Stimulated activated CD8-positive, alpha-beta memory T cell treated with anti-CD3 and anti-CD28 coated beads, Interleukin-15, amount 100 ng/mL, for 24 hours (primary cell): ENCODE data around the gene PRDM2.

ENCODE experiments used
- DNase-seq: peaks from one replicate; pipeline ENCODE4 v3.0.0-alpha.2; 2020; ENCODE audit warnings: low read depth

PRDM2 gene

DNA sequence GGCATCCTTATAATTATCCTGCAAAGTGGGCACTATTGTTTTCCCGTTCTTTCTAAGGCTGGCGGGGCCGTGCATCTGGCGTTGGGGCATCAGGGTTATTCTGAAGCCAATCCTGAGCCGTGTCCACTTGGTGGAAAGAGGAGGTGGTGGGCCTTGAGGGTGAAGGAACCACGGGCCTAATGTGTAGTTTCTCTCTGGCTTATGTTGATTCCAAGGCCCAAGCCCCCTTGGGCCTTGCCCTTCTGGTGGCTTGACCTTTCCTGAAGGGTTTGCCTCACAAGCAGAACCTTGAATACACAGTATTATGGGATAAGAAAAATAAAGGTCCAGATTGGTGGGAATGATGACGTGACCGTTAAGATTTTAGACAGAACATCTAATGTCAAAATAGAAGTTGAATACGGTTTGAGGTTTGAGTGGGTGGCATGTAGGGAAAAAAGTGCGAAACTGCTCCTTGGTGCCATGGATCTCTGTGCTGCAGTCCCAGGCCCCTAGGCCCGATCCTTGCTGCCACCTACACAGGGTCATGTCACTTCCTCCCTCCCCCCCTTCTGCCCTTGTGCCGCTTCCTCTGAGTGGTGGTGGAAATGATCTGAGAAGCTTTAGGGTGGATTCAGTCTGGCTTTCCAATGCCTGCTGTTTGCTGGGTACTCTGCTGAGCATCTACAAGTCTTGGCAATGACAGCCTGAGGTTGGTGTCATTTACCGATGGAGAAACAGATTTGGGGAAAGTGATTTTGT, 90.5 kb downstream of the PRDM2 start:
- DNase-seq: no peak

DNA sequence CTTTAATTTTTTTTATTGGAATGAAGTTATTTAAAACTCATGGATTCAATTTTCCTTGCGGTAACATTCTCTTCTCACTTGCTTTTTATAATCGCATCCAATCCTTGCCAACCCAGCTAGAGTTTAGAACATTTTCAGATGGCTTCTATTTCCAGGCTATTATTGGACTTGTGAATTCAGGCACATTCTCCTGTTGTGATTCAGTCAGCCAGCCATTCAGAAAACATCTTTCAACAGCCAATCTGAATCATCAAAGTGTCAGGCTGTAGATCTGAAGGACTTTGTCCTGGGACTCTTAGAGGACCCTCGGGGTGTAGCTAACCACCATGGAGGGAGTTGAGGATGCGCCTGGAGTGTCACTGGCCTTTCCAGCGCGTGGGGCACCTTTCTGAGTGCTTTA, 92.4 kb downstream of the PRDM2 start:
- DNase-seq: no peak

DNA sequence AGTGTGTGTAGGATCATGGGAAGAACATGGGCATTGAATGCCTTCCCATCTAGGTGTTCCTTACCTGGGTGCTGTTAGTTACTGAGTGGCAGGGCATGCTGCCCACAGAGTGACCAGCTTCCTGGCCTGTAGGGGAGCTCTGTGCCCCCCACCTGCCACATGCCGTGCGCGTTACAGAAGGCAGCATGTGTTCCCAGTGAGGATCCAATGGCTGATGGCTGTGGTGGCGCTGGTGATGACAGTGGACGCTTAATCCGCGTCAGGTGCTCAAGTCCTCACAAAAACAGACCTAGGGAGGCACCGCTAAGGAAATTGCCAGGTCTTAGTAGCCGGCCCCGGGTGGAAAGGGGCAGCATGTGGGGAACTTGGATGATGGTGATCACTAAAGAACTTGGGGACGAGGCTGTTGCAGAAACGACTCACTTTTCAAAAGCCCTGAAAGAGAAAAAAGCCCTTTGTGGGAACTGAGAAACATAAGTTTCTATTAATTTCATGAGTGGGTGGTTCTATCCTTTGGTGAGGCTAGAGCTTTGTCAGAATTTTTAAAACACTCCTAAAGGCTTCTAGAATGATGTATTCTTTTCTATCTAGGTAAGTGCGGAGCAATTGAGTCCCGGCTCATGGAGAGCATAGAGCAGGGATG, 93.2 kb downstream of the PRDM2 start:
- no peak for DNase-seq

DNA sequence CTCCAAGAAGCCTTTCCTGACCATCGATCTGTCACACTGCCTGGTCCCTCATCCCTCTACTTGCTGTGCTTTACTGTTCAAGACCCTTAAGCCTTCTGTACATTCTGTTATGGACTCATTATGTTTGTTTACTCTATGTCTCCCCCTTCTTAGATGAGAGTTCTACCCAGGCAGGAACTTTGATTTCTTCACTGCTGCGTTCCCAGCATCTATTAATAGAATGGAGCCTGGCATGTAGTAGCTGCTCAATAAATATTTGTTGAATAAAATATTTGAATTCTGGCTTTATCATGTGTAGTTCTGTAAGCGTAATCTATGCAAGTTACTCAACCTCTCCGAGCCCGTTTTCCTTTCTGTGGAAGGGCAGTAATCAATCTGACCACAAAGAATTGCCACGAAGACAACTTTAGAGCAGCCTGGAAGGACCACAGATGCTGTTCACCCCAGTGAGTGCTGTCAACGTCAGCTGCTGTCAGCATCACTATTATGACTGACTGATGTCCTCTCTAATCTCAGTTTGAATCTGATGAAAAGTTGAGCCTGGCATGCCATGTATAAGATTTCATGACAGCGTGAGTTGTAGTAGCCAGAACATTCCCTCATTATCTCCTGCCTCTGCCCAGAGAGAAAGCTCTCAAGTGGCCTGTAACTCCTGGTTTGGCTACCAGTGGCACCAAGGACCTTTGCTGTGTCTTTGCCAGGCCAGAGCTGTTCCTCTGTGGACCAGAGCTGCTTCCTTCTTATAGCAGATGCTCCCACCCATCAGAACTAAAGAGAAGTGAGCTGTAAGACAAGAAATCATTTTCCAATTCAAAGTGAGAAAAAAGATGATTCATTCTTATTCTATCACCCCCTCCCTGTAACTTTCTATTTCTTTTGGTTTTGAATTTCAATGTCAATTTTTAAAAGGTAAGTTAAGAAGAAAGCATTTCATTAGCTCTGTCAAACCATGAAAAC, 94.5 kb downstream of the PRDM2 start:
- no peak for DNase-seq

DNA sequence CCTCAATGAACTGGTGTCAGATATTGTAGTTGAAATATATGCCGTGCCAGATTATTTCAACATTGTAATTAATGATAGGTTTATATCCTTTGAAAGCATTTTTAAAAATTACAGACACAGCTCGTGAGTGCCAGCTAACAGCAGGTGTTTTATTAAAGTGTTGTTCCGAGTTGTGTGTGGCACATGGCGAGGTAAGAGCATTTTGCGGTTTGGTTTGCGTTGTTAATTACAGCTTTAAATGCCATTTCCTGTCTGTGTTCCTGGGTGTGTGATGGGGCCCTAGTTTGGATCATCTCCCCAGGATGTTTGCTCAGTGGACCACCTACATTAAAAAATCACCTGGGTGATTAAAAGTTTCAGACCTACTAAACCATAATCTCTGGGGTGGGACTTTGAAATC, 97.4 kb downstream of the PRDM2 start:
- DNase-seq: no peak

DNA sequence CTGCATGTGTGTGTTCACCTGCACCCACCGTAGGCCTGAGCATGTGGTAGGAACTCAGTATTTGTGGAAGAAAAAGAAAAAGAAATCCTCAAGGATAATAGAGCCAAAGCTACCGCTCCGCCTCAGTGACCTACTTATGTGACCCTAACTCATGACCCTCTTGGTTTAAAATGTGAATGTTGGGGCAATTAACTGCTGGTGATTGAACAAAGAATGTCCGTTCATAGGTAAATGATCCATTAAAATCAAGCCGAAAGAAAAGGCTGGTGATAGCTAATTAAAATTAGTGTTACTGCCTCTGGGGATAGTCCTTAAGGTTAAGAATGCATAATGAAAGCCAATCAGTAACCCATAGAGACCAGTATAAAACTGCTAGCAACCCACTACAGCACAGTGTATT, 98.1 kb downstream of the PRDM2 start:
- no peak for DNase-seq

DNA sequence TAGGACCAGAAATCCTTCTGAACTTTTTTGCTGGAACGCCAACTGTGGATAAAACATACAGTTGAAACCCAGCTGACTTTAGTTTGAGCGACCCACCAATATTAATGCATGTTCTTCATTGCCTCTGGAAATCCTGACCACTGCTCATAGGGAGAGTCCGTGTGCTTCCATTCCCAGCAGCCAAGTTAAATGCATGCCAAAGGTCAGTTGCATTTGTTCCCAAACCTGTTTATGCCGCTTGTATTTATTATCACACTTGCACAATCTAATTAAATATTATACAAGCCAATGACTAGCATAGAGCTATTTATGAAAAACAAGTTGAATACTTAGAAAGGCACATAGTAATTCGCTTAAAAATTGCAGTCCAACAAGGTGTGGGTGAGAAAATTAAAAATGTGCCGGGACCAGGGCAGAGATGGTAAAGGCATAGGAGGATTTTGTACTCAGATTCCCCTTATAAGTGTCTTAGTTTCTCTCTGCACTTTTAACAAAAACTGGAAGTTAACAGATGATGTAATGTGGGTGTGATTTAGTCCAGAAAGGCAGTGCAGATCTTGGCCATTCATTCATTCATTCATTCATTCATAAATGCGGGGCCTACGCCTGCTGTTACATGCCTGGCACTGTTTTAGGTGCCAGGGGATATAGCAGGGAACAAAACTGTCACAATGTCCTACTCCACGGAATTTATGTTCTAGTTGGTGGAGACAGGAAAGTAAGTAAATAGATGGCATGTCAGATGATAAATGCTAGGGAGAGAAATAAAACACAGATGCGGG, 99.7 kb downstream of the PRDM2 start:
- no peak for DNase-seq

DNA sequence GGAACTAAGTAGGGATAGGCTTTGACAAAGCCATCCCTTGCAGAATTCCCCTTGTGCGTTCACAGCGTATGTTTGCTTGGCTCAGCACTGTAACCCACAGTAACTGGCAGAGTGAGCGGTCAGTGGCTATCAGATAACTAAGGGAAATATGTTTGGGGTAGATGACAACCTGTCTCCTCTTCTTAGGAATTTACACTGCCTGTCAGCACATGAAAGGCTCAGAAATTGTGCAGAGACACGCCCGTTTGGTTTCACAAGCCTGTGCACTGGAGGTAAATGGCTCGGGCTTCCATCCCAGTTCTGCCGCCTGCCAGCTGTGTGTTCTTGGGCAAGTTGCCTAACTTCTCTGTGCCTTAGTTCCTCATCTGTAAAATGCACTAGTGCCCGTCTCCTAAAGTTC, 101.2 kb downstream of the PRDM2 start:
- no peak for DNase-seq

DNA sequence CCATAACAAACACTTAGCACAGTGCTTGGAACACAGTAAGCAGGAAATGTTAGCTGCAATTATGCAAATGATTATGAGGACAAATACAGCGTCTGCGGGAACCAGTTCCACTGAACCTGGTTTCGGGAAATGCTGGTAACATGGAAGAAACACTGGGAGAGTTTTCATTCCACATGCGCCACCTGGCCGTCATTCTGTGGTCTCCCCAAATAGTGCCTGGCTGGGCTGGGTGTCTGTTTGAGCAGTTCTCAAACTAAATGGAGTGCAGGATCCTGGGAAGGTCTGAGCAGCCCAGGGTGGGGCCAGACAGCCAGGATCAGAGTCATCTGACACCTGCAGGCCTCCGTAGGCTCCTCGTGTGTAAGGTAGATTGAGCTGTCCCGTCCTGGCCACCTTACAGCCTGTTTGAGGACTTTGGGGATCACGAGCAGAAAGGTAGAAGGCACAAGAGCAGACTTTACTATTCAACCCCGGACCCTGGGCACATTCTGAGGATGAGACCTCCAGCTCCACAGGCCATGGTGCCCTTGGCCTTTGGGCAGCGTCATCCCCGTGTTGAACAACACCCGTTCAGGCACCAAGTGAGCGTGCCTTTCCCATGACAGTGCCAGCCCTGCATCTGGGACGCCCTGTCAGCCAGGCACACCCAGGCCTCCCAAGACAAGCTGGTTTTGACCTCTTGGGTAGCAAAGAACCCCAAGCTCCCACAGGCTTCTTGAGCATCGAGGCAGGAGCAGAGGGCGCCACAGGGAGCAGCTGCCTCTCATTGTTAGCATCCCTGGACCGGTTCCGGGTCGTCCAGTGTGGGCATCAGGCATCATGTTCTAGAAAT, 101.9 kb downstream of the PRDM2 start:
- no peak for DNase-seq

DNA sequence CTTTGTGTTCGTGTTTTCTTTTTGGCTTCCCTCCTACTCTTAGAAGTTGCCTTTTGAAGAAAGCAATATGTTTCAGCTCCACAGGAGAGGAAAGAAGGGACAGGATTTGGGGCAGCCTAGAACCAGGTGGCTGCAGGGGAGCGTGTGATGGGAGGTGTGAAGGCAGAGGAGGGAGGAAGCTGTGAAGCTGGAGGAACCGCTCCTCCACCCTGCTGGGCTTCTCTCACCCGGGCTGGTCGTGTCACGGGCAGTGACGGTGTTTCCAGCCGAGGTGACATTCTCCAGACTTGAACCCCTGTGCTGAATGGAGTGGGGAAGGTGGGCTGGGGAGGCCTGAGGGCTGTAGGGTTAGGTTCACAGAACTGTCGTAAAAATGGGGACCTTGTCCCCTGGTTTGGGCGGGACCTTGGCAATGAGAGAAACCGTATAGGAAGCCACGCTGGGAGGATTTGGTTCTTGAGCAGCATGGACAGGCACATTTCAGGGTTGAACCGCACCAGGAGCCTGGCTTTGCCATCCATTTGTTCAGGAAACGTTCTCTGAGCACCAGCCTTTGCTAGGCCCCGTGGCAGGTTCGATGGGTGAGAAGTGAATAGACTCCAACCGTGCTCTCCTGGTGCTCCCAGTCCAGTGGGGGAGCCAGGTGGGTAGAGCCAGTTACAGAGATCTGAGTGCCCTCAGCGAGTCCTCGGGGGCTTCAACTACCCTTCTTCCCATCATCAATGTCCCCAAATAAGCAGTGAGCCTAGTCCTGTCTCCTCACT, 103.0 kb downstream of the PRDM2 start:
- DNase-seq: no peak

DNA sequence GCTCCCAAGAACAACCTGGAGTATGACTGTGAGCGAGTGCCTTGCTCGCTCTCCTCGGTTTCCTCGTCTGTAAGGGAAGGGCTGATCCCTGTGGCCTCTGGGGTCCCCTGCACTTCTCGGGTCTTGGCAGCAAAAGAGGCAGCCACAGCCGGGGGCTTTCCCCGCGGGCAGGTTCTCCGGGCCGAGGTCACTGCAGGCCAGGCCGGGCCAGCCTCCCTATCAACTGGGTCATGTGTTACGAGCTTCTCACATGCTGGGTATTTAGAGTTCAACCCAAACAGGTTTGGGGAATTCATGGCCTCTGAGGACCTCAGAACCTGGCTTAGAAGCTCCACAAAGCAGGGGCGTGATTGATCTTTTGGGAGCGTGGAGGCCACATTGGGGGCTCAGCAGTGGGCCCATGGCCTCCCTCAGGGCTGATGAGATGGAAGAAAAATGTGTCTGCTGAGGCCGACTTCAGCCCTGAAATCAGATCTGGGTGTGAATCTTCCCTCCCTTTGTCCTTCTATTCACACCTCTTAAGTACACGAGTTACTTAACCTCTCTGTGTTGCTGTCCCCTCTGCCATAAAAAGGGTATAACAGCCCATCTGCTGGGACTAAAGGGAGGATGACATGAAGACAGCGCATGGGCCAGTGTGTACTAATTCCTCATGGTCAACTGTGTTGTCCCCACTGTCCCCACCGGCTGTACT, 103.7 kb downstream of the PRDM2 start:
- DNase-seq: no peak

DNA sequence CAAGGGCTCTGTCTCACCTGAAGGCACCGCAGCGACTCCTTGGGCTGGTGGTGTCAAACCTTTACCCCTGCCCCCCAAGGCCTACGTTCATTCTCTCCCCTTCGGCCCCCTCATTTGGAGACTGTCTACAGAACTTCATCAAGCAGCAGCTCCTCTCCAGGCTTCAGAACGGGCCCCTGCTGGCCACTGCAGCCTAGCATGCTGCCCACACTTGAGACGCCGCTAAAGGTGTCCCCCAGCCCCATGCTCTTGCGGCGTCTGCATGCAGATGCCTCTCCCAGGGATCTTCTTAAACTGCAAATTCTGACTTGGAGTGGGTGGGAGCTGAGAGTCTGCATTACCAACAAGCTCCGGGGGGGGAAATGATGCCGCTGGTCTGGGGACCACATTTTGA, 104.2 kb downstream of the PRDM2 start:
- no peak for DNase-seq

DNA sequence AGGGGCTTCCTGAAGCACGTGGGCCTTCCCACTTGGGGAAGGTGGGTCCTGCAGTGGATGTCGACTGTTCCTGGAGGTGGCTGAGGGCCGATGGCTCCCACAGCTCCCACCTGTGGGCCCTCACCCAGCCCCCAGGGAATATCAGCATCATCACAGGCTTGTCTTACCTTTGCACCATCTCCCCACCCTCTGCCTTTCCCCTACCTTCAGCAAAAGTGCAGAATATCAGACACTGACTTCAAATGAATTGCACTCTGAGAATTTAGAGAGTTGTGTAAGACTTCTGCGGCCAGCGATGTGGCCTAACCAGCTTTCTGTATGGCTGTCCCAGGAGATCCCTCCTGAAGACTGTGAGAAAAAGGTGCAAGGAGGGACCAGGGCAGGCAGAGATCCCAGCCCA, 105.4 kb downstream of the PRDM2 start:
- DNase-seq: no peak

DNA sequence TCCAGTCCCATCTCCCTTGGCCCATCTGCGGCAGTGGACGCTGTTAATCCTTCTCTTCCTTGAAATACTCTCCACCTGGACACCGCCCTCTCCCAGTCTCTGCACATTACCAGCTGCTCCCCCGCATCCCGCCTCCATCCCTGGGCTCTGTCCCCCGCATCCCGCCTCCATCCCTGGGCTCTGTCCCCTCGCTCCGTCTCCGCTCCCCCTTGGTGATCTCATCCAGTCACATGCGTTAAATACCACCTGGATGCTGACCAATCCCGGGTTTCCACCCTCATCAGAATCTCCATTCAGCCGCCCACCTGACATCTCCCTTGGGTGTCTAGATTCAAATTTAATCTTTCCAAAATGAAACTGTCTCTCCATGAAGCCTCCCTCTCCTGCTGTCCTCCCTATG, 106.1 kb downstream of the PRDM2 start:
- no peak for DNase-seq

DNA sequence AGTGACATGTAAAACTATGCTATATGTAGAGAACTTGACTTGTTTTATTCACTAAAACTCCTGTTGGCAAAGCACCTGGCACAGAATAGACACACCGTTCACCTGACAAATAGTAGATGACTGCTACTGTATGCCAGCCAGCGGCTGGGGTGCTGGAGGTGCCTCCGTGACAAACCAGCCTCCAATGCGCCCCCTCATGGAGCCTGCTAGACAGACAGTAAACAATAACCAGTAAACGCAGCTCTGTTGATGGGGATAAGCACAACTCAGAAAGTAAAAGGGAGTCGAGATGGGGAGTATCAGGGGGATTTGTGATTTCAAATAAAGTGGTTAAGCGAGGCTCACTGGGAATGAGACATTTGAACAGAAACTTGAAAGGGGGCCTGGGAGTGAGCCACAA, 107.2 kb downstream of the PRDM2 start:
- no peak for DNase-seq

DNA sequence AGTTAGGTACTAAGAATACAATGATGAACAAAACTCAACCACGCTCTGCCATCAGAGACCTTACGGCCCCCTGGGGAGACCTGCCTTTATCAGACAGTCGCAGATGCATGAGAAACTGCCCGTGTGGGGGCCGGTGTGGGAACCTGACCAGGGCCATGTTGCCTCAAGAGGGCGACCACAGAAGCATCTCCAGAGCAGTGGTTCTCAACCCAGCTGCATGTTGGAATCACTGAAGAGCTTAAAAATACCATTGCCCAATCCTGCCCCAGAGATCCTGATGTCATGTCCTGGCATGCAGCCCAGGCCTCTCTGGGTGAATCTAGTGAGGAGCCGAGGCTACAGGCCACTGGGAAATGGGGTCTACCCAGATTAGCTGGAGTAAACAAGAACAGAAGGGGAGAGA, 108.7 kb downstream of the PRDM2 start:
- no peak for DNase-seq

DNA sequence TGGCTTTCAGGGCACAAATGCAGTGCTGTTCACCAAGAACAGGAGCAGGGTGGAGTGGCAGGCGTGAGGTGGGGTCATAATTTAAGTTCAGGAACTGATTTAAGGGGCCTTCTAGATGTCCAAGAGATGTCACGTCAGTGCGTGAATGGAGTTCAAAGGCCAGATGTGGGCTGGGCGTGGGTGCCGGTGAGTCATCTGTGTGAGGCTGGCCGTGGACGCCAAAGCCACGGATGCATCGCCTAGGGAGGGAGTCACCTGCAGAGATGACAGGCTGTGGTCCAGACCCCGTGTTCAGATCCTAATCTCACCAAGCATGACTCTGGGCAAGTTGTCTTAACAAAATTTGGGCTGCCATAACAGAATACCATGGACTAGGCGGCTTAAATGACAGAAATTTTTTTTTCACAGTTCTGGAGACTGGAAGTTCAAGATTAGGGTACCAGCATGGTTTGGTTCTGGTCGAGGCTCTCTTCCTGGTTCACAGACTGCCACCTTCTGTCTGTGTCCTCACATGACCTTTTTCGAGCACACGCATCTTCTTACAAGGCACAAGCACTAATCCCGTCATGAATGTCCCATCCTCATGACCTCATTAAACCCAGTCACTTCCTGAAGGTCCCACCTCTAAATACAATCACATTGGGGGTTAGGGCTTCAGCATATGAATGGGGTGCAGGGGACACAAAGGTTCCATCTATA, 109.6 kb downstream of the PRDM2 start:
- DNase-seq: no peak

DNA sequence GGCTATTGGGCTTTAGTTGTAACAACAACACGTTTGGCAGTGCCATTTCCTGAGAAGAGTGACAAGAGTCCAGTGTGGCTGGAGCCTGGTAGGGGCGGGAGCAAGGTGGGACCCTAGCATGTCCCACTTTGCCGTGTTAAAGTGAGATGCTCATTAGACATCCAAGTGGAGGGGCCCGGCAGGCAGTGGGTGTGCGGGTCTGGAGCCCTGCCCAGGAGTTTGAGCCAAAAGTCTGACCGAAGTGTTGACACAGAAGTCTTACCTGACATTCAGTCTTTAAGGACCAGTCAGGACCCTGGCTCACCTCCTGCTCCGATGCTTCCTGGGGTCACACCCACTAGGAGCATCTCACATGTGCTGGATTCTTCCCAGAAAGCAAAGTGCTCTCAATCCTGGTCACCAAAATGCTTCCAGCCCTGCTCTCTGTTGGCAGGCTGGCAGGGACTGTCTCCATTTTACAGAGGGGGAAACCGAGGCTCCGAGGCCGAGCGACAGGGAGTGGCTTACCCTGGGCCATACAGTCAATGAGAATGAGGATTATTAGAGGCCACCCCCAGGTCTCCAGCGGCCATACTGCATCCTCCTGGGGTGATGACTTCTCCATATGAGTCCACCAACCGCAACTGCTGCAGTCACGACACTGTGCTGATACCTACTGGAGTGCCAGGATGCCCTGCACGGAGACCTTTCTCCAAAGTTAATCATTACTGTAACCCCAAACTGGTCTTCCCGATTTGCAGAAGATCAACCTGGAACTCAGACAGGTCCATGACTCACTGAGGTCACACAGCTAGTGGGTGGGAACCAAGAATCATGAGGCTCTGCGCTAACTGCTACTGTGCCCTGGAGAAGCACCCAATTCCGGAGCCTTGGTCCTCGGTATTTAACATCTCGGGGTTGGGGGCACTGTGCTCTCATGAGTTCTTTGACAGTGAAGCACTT, 112.7 kb downstream of the PRDM2 start:
- no peak for DNase-seq
